OCI-LY7 (cell line): ENCODE results near the gene CNGA1.

Source experiments
- EZH2phosphoT487 ChIP-seq: fragments of 200-600 bp; sonication (generic); IDR thresholded peaks from 2 replicates; pipeline ENCODE4 v1.6.1; 2018; ENCODE audit warnings: low read depth, borderline replicate concordance, mild to moderate bottlenecking, mixed run types, antibody characterized with exemption, low read length, moderate library complexity, mixed read lengths
- TF ChIP-seq, protein P1 (sequence below): fragments of 200-600 bp; sonication (generic); conservative IDR thresholded peaks from 2 replicates; pipeline ENCODE4 v1.5.1; 2014; ENCODE audit warnings: mild to moderate bottlenecking, antibody characterized with exemption, low read length, moderate library complexity, mixed read lengths

DNA sequence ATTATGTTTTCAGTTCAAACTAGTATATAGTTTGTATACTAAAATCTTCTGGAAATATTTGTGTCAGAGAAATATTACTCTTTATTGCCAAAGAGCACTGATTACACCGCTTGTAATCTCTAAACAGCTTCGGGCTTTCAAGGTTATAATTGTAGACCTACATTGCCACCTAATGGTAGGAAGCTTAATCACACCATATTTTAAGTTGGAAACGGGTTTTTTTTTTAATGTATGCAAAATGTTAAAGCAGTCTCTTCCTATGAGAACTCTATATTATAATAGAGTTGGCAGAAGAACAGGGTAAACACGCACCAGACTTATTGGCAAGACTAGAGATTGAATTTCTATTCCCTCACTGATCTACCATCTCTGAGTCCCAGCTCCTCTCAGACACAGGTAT lies 82.6 kb downstream of the CNGA1 start:
- TF ChIP-seq, protein P1, sequence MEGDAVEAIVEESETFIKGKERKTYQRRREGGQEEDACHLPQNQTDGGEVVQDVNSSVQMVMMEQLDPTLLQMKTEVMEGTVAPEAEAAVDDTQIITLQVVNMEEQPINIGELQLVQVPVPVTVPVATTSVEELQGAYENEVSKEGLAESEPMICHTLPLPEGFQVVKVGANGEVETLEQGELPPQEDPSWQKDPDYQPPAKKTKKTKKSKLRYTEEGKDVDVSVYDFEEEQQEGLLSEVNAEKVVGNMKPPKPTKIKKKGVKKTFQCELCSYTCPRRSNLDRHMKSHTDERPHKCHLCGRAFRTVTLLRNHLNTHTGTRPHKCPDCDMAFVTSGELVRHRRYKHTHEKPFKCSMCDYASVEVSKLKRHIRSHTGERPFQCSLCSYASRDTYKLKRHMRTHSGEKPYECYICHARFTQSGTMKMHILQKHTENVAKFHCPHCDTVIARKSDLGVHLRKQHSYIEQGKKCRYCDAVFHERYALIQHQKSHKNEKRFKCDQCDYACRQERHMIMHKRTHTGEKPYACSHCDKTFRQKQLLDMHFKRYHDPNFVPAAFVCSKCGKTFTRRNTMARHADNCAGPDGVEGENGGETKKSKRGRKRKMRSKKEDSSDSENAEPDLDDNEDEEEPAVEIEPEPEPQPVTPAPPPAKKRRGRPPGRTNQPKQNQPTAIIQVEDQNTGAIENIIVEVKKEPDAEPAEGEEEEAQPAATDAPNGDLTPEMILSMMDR: peak; percentile 91
- TF ChIP-seq EZH2phosphoT487: no peak
